Sigmoid colon (tissue), 7 donors: ENCODE measurements around the gene RTBDN. TPM values are rescaled to one million over a fixed set of nuclear protein-coding genes. Genes with fewer than 3 reads are reported as not detected.

ENCODE experiments used
- DNase-seq: peaks from one replicate; pipeline ENCODE4 v3.0.0-alpha.2; 2019
- H3K27ac ChIP-seq, 4 donors: fragments of 200-600 bp; sonication (generic); one replicate each; pipeline ENCODE4 v1.5.1; 2016 to 2019; ENCODE audit warnings: mild to moderate bottlenecking in 1 of 4
- H3K27me3 ChIP-seq, 3 donors: fragments of 200-600 bp; sonication (generic); one replicate each; pipeline ENCODE4 v1.5.1; 2019; ENCODE audit warnings: mild to moderate bottlenecking in 1 of 3
- H3K36me3 ChIP-seq, 4 donors: fragments of 200-600 bp; sonication (generic); one replicate each; pipeline ENCODE4 v1.5.1; 2016 to 2019
- H3K4me1 ChIP-seq, 4 donors: fragments of 200-600 bp; sonication (generic); one replicate each; pipeline ENCODE4 v1.5.1; 2017 to 2019
- H3K4me3 ChIP-seq, 4 donors: fragments of 200-600 bp; sonication (generic); one replicate each; pipeline ENCODE4 v1.5.1; 2017 to 2019; ENCODE audit warnings: mild to moderate bottlenecking in 2 of 4, moderate library complexity in 1 of 4
- H3K9me3 ChIP-seq, 4 donors: fragments of 200-600 bp in 3 of 4; sonication (generic) in 3 of 4; one replicate each; pipeline versions ENCODE4 v1.5.1 to v1.6.1; 2013 to 2019
- CTCF ChIP-seq, 4 experiments: fragments of 450-650 bp in 3 of 4; fragments of 200-600 bp in 1 of 4; IDR thresholded peaks; one replicate each; pipeline ENCODE4 v1.5.1; 2016 to 2019; ENCODE audit warnings: antibody characterized with exemption in 4 of 4, mild to moderate bottlenecking in 3 of 4, moderate library complexity in 2 of 4
- EP300 ChIP-seq, 4 donors: sonication (generic); formaldehyde crosslinking; IDR thresholded peaks; one replicate each; pipeline ENCODE4 v1.6.1; 2017; ENCODE audit warnings: antibody characterized with exemption in 4 of 4
- POLR2A ChIP-seq, 2 donors: fragments of 450-650 bp; IDR thresholded peaks; one replicate each; pipeline ENCODE4 v1.6.1; 2016; ENCODE audit warnings: antibody characterized with exemption in 2 of 2, mild to moderate bottlenecking in 2 of 2, moderate library complexity in 2 of 2
- POLR2AphosphoS5 ChIP-seq, 4 donors: sonication (generic); formaldehyde crosslinking; IDR thresholded peaks; one replicate each; pipeline ENCODE4 v1.6.1; 2017; ENCODE audit warnings: antibody characterized with exemption in 4 of 4
- WGBS, 2 donors: extraction: QIAGEN DNeasy Blood & Tissue Kit; methylation state at CpG; one replicate each; pipeline ENCODE4 v1.1.7; 2013; 5-methylcytosine and 5-hydroxymethylcytosine counted together
- intact Hi-C: fragments of 100-400 bp; cut with DNase I; formaldehyde crosslinking; loops from one replicate; pipeline ENCODE4 v1.15.1; 2023
- polyA plus RNA-seq, 3 donors: library from polyadenylated mRNA; stranded (reverse); fragments of 200-250 nt; gene quantifications; one replicate each; pipeline ENCODE4 v1.2.3, GENCODE V29; 2013
- total RNA-seq, 4 donors: library from RNA; depleted of rRNA; stranded (reverse); fragments of >200 nt; gene quantifications; one replicate each; pipeline ENCODE4 v1.1.0, GENCODE V29; 2016
- donor health status: healthy with polysubstance abuse.
- donor health status: Bipolar disorder and iron deficiency.
- donor health status: healthy.

RTBDN gene
- total RNA-seq (1 to 10 TPM in 1 of 4 donors, under 1 TPM in 1, not detected in 2; 0.82 to 1.8 TPM), polyA plus RNA-seq (under 1 TPM in 1 of 3 donors, not detected in 2; 0.83 TPM)

GRCh38 chr19:12834566-12834943 lies at the start of gene RTBDN:
Gene RTBDN (minus strand): TSS chr19:12834579. CDS start chr19:12829979, 4,600 bp downstream.
- no peak within 1 kb of the TSS for H3K27ac ChIP-seq
- H3K4me3 ChIP-seq: peak within 1 kb of the TSS in 3 of 4 donors; percentile 31 to 44 (median 43)
- intact Hi-C loops: no loop called here
- H3K9me3 ChIP-seq: no peaks in the 10 kb centered on the region
- WGBS, 2 donors: 10 to 12% methylated on average over 20 of the region's 20 CpGs
- no peaks in the 10 kb centered on the region for H3K36me3 ChIP-seq
- peaks cover 0 to 34% (median 26%) of the 10 kb centered on the region in 4 donors for H3K4me1 ChIP-seq
- TF ChIP-seq POLR2A (IDR thresholded peaks at IDR 0.05): no peak
- no peak for TF ChIP-seq POLR2AphosphoS5 (IDR thresholded peaks at IDR 0.05)
- TF ChIP-seq CTCF (IDR thresholded peaks at IDR 0.05): no peak
- no peak for TF ChIP-seq EP300 (IDR thresholded peaks at IDR 0.05)
- DNase-seq: no peak
- H3K27me3 ChIP-seq: peaks cover 85 to 100% (median 92%) of the 10 kb centered on the region in 3 donors

- Histone ChIP-seq H3K9me3 (no peaks in the 10 kb centered on the region), H3K36me3 (peaks cover 0 to 13% (median 10%) of the 10 kb centered on the region in 4 donors), H3K27ac (no peak overlapping the region), H3K27me3 (peaks cover 5 to 23% (median 15%) of the 10 kb centered on the region in 3 donors), H3K4me1 (peaks cover 0 to 36% (median 31%) of the 10 kb centered on the region in 4 donors), H3K4me3 (no peak overlapping the region)
- intact Hi-C loops: loop anchor here (10.0 kb wide), 1 partner anchor 222 kb away; the partner anchor contains the start of gene LYL1
- no peak for DNase-seq
- TF ChIP-seq POLR2AphosphoS5 (IDR thresholded peaks at IDR 0.05) (no peak), POLR2A (IDR thresholded peaks at IDR 0.05) (no peak), EP300 (IDR thresholded peaks at IDR 0.05) (no peak), CTCF (IDR thresholded peaks at IDR 0.05) (no peak)
- 89 to 93% methylated on average over 3 of the region's 3 CpGs for WGBS, 2 donors
These were observed 48.2 kb upstream of the RTBDN start for GRCh38 chr19:12882589-12882988.

GRCh38 chr19:12881172-12881808 lies 46.9 kb upstream of the RTBDN start, which contains the start of gene DNASE2:
Gene DNASE2 (minus strand): TSS chr19:12881449. CDS start chr19:12881375, 74 bp downstream.
- Histone ChIP-seq H3K36me3 (peaks cover 0 to 26% (median 14%) of the 10 kb centered on the region in 4 donors), H3K27ac (peak within 1 kb of the TSS; percentile 89 to 97 (median 94)), H3K27me3 (peaks cover 5 to 21% (median 15%) of the 10 kb centered on the region in 3 donors), H3K4me1 (peaks cover 0 to 36% (median 31%) of the 10 kb centered on the region in 4 donors), H3K9me3 (no peaks in the 10 kb centered on the region), H3K4me3 (peak within 1 kb of the TSS; percentile 50 to 88 (median 80))
- DNase-seq: peak; percentile 99
- TF ChIP-seq POLR2A (IDR thresholded peaks at IDR 0.05) (peak; percentile 58 to 66), CTCF (IDR thresholded peaks at IDR 0.05) (no peak), POLR2AphosphoS5 (IDR thresholded peaks at IDR 0.05) (peak; percentile 86 to 97 (median 89)), EP300 (IDR thresholded peaks at IDR 0.05) (peak in 2 of 4 donors; percentile 21 to 75)
- WGBS, 2 donors: 0% methylated on average over 38 of the region's 38 CpGs
- intact Hi-C loops: loop anchor here (10.0 kb wide), 1 partner anchor 224 kb away; the partner anchor contains the start of gene LYL1

DNA sequence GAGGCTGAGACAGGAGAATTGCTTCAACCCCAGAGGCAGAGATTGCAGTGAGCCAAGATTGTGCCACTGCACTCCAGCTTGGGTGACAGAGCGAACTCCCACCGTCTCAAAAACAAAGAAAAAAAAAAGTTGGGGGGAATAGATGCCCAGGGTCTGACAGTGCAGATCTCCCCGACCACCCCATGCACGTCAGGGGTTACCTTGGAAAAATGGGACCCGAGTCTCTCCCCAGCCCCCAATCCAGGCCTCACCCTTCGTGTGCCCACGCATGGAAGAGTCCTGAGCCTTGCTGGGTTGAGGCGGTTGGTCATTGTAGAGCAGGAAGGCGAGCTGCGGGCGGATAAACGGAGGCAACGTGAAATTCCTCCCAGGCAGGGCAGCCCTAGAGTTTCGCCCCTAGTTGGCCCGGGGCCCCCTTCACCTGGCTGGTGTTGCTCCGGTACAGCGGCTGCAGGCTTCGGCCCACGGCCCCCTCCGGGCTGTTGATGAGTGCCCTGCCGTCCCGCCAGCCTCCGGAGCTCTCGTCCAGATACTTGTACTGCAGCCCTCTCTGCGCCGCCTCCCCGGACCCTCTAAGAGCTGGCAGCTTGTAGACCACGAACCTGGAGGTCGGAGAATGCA lies 46.3 kb upstream of the RTBDN start:
- TF ChIP-seq POLR2AphosphoS5 (IDR thresholded peaks at IDR 0.05) (no peak), POLR2A (IDR thresholded peaks at IDR 0.05) (no peak), CTCF (IDR thresholded peaks at IDR 0.05) (peak in 1 of 4 experiments; percentile 14)
- WGBS, 2 donors: 12 to 17% methylated on average over 29 of the region's 29 CpGs
- H3K4me1 ChIP-seq: peaks cover 0 to 30% (median 25%) of the 10 kb centered on the region in 4 donors
- H3K27ac ChIP-seq: peak overlapping the region; percentile 89 to 97 (median 94)
- H3K36me3 ChIP-seq: peaks cover 0 to 32% (median 19%) of the 10 kb centered on the region in 4 donors
- H3K4me3 ChIP-seq: peak overlapping the region; percentile 50 to 88 (median 80)
- peak; percentile 77 for DNase-seq
- H3K27me3 ChIP-seq: peaks cover 5 to 15% (median 10%) of the 10 kb centered on the region in 3 donors
- H3K9me3 ChIP-seq: no peaks in the 10 kb centered on the region
- intact Hi-C loops: loop anchor here (10.0 kb wide), 1 partner anchor 224 kb away; the partner anchor contains the start of gene LYL1
